Nephron progenitor cell (in vitro differentiated cells): ENCODE results near the gene ARHGAP45.

Experiments used
- DNase-seq: peaks from one replicate; pipeline ENCODE4 v3.0.0; 2021
- H3K27ac Mint-ChIP-seq: 2 replicates; pipeline ENCODE4 v1.8.0; 2021; ENCODE audit warnings: mild to moderate bottlenecking, moderate library complexity, mixed read lengths
- H3K27me3 Mint-ChIP-seq: 2 replicates; pipeline ENCODE4 v1.8.0; 2021; ENCODE audit warnings: mild to moderate bottlenecking, low read depth, mixed read lengths; ENCODE audit not compliant: poor library complexity
- H3K36me3 Mint-ChIP-seq: 2 replicates; pipeline ENCODE4 v1.8.0; 2021; ENCODE audit warnings: low read depth, mixed read lengths
- H3K4me1 Mint-ChIP-seq: 2 replicates; pipeline ENCODE4 v1.8.0; 2021; ENCODE audit warnings: mixed read lengths
- H3K4me3 Mint-ChIP-seq: 2 replicates; pipeline ENCODE4 v1.8.0; 2021; ENCODE audit warnings: mild to moderate bottlenecking, moderate library complexity, mixed read lengths
- H3K9me3 Mint-ChIP-seq: 2 replicates; pipeline ENCODE4 v1.8.0; 2021; ENCODE audit warnings: mild to moderate bottlenecking, moderate library complexity, mixed read lengths
- TF ChIP-seq, protein P1 (sequence below): fragments of 200-600 bp; sonication (generic); IDR thresholded peaks from 2 replicates; pipeline ENCODE4 v1.5.0; 2021; ENCODE audit warnings: antibody characterized with exemption

Gene ARHGAP45

DNA sequence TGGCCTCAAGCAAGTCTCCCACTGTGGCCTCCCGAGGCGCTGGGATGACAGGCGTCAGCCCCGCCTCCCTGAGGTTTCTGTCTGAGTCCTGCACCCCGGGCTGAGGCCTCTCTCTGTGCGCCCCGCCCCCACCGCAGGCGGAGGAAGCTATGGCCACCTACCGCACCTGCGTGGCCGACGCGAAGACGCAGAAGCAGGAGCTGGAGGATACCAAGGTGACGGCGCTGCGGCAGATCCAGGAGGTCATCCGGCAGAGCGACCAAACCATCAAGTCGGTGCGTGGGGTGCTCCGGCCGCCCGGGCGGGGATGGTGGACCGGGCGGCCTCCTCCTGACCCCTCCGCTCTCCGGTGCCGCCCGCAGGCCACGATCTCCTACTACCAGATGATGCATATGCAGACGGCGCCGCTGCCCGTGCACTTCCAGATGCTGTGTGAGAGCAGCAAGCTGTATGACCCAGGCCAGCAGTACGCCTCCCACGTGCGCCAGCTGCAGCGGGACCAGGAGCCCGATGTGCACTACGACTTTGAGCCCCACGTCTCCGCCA is 12.7 kb downstream of the ARHGAP45 start:
- Mint-ChIP-seq H3K36me3 (peaks cover 6% of the 10 kb centered on the region), H3K4me1 (peaks cover 6% of the 10 kb centered on the region), H3K4me3 (no peak overlapping the region), H3K27me3 (no peaks in the 10 kb centered on the region), H3K9me3 (no peaks in the 10 kb centered on the region), H3K27ac (no peak overlapping the region)
- no peak for DNase-seq
- TF ChIP-seq, protein P1, sequence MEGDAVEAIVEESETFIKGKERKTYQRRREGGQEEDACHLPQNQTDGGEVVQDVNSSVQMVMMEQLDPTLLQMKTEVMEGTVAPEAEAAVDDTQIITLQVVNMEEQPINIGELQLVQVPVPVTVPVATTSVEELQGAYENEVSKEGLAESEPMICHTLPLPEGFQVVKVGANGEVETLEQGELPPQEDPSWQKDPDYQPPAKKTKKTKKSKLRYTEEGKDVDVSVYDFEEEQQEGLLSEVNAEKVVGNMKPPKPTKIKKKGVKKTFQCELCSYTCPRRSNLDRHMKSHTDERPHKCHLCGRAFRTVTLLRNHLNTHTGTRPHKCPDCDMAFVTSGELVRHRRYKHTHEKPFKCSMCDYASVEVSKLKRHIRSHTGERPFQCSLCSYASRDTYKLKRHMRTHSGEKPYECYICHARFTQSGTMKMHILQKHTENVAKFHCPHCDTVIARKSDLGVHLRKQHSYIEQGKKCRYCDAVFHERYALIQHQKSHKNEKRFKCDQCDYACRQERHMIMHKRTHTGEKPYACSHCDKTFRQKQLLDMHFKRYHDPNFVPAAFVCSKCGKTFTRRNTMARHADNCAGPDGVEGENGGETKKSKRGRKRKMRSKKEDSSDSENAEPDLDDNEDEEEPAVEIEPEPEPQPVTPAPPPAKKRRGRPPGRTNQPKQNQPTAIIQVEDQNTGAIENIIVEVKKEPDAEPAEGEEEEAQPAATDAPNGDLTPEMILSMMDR = no peak

GRCh38 chr19:1080360-1081161 is 13.6 kb downstream of the ARHGAP45 start:
- TF ChIP-seq, protein P1 = no peak
- Mint-ChIP-seq H3K4me3 (no peak overlapping the region), H3K9me3 (no peaks in the 10 kb centered on the region), H3K36me3 (peaks cover 6% of the 10 kb centered on the region), H3K27ac (no peak overlapping the region), H3K4me1 (peaks cover 4% of the 10 kb centered on the region), H3K27me3 (no peaks in the 10 kb centered on the region)
- no peak for DNase-seq

DNA sequence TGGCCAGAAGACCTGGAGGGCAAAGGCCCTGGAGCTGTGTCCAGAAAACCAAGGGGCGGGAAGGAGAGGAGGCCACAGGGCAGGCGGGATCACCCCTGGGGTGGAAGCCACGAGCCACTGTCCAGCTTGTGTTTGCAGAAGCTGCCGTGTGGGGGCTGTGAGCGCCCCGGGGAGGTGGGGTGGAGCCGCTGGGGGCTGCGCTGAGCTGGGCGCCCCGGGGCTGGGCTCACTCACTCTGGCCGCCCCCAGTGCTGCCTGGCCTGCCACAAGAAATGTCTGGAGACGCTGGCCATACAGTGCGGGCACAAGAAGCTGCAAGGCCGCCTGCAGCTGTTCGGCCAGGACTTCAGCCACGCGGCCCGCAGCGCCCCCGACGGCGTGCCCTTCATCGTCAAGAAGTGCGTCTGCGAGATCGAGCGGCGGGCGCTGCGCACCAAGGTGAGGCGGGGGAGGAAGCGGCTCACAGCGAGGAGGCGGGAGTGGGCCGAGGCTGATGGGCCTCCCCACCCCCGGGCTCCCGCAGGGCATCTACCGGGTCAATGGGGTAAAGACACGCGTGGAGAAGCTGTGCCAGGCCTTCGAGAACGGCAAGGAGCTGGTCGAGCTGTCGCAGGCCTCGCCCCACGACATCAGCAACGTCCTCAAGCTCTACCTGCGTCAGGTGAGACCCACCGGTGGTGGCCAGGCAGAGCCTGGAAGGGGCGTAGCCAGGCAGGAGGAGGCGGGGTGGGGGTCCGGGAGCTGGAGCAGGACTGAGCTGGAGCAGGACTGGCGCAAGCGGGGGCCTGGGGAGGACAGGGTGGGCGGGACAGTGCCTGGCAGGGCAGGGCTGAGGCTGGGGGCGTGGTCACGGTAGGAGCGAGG is 14.6 kb downstream of the ARHGAP45 start:
- H3K36me3 Mint-ChIP-seq = no peaks in the 10 kb centered on the region
- no peaks in the 10 kb centered on the region for H3K27me3 Mint-ChIP-seq
- H3K4me3 Mint-ChIP-seq = no peak overlapping the region
- H3K9me3 Mint-ChIP-seq = no peaks in the 10 kb centered on the region
- TF ChIP-seq, protein P1 = no peak
- DNase-seq = no peak
- no peaks in the 10 kb centered on the region for H3K4me1 Mint-ChIP-seq
- no peak overlapping the region for H3K27ac Mint-ChIP-seq

DNA sequence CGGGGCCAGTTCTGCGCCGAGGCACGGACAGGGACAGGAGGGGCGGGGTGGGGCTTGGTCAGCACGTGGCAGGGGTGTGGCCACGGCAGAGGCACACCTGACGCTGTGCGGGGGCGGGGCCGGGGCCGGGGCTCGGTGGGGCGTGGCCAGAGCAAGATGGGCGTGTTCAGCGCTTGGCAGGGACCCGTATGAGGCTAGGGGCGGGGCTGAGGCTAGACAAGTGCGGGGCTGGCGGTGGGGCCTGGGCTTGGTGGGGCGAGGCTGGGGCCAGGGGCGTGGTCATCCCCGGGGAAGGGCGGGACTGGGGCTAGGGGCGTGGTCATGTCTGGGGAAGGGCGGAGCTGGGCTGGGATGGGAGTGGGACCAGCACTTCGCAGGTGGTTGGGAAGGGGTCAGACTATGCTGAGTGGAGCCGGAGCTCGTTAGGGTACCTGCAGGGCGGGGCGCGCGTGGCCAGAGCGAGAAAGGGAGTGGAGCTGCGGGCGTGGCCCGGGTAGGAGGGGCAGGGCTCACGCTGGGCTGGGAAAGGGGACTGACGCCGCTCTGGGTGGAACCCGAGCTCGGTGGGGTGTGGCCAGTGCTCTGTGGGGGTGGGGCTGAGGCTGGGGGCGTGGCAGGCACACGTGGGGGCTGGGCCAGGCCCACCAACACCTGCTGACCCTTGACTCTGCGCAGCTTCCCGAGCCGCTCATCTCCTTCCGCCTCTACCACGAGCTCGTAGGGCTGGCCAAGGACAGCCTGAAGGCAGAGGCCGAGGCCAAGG is 15.4 kb downstream of the ARHGAP45 start:
- Mint-ChIP-seq H3K9me3 (no peaks in the 10 kb centered on the region), H3K36me3 (no peaks in the 10 kb centered on the region), H3K4me1 (no peaks in the 10 kb centered on the region), H3K27me3 (no peaks in the 10 kb centered on the region), H3K27ac (no peak overlapping the region), H3K4me3 (peak overlapping the region; percentile 75)
- TF ChIP-seq, protein P1 = no peak
- peak; percentile 94 for DNase-seq

- Mint-ChIP-seq H3K36me3 (peaks cover 6% of the 10 kb centered on the region), H3K9me3 (no peaks in the 10 kb centered on the region), H3K4me3 (no peak overlapping the region), H3K27me3 (no peaks in the 10 kb centered on the region), H3K4me1 (no peaks in the 10 kb centered on the region), H3K27ac (no peak overlapping the region)
- TF ChIP-seq, protein P1 = no peak
- DNase-seq = no peak
These were observed 16.2 kb downstream of the ARHGAP45 start for GRCh38 chr19:1082928-1083816.
